ENCODE measurements around the gene PRKAR1B. TPM values are rescaled to one million over a fixed set of nuclear protein-coding genes. Genes with fewer than 3 reads are reported as not detected.

Gene PRKAR1B
- total RNA-seq, 2 experiments from 2014 or later, result 48.7 to 49.9 TPM

DNA sequence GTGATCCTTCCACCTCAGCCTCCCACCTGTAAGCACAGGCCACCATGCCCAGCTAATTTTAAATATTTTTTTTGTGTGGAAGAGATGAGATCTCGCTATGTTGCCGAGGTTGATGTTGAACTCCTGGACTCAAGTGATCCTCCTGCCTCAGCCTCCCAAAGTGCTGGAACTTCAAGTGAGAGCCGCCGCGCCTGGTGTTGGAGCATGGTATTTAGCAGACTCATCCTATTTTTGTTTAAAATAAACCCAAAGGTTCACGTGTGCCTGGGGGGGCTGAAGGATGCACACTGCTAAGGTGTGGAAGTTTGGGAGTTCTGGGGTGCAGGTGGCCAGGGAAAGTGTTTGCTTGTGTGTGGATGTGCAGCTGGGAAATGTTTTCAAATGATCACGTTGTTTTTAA lies 225.6 kb downstream of the PRKAR1B start:
- ChIA-PET POLR2A (no interaction called here), CTCF (no interaction called here)
- no peaks in the 10 kb centered on the region for H3K27me3 Mint-ChIP-seq
- peaks cover 6% of the 10 kb centered on the region for H3K4me1 Mint-ChIP-seq (ENCODE audit: low read depth)
- no peak overlapping the region for H3K4me3 Mint-ChIP-seq
- DNase-seq, result no peak
- no peaks in the 10 kb centered on the region for H3K9me3 Mint-ChIP-seq
- no peak overlapping the region for H3K27ac Mint-ChIP-seq
- intact Hi-C loops (cut with micrococcal nuclease), result no loop called here
- ATAC-seq, result no peak
- H3K36me3 Mint-ChIP-seq (ENCODE audit: low read depth), result peaks cover 13% of the 10 kb centered on the region
- TF ChIP-seq, protein P1, sequence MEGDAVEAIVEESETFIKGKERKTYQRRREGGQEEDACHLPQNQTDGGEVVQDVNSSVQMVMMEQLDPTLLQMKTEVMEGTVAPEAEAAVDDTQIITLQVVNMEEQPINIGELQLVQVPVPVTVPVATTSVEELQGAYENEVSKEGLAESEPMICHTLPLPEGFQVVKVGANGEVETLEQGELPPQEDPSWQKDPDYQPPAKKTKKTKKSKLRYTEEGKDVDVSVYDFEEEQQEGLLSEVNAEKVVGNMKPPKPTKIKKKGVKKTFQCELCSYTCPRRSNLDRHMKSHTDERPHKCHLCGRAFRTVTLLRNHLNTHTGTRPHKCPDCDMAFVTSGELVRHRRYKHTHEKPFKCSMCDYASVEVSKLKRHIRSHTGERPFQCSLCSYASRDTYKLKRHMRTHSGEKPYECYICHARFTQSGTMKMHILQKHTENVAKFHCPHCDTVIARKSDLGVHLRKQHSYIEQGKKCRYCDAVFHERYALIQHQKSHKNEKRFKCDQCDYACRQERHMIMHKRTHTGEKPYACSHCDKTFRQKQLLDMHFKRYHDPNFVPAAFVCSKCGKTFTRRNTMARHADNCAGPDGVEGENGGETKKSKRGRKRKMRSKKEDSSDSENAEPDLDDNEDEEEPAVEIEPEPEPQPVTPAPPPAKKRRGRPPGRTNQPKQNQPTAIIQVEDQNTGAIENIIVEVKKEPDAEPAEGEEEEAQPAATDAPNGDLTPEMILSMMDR (IDR thresholded peaks at IDR 0.05), result no peak

DNA sequence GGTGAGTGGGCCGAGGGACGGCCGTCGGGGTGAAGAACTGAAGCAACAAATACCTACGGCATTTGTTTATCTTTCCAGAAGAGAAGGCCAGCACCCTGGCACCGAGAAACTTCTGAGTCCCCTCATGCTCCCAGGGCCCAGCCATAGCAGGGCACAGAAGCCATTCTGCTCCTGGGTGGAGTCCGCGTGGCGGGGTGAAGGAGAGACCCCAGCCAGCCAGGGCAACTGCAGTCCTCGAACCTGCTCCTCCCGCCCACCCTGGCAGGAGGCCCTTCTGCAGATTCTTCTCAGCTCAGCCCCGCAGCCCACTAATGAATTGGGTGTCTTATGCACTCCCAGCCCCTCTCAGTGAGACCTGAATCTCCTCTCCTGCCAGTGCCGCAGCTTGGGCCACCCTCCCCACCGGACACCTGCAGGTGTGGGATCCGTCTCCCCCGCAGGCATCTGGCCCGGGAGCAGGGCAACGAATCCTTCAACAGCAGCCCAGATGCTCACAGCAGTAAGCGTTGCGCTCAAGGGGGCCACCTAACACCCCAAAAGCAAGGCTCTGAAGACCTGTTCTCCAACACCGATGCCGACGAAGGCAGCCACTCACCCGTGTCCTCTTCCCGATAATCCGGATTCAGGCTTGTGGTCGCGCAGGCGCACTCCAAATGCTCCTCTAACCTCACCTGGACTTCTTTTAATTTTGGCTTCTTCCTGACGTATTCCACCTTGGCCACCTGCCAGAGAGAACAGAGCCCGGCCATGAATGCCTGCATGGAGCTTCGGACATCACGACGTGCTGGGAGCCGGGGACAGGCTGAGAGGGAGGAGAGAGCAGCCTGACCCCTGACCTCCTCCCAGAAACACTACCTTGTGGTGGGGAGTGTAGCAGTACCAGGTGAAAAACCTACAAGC lies 226.3 kb downstream of the PRKAR1B start:
- Mint-ChIP-seq H3K4me1 (ENCODE audit: low read depth) (peaks cover 6% of the 10 kb centered on the region), H3K36me3 (ENCODE audit: low read depth) (peaks cover 13% of the 10 kb centered on the region), H3K27me3 (no peaks in the 10 kb centered on the region), H3K27ac (no peak overlapping the region), H3K9me3 (no peaks in the 10 kb centered on the region), H3K4me3 (no peak overlapping the region)
- intact Hi-C loops (cut with micrococcal nuclease), result no loop called here
- DNase-seq (no peak), ATAC-seq (no peak)
- ChIA-PET CTCF (no interaction called here), POLR2A (no interaction called here)
- TF ChIP-seq, protein P1 (IDR thresholded peaks at IDR 0.05), result no peak

DNA sequence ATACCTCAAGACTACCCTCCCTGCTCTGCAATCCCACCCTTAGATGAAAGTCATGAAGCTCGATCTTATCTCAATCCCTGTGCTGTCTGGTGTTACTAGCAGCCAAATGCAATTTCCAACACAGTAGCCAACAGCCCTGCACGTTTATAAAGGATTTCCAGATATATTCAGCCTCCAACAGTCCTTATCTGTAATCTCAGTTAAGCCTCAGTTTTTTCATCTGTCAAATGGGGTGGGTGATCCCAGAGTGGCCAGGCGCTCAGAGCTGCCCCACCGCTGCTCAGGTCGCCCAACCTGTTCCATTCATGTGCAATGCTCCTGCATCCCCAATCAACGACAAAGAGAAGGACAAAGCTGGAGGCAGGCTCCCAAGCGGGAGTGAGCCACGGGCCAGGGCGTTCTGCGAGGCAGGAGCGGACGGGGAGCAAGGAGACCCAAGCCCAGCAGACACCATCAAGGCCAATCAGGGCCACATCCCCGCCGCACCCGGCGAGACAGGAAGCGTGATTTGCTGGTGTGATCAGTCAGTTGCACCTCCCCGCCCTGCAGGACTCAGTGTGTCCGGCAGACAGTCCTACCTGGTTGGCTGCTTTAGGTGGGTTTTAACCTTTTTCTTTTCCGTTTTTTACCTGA lies 227.1 kb downstream of the PRKAR1B start:
- Mint-ChIP-seq H3K36me3 (ENCODE audit: low read depth) (peaks cover 13% of the 10 kb centered on the region), H3K4me1 (ENCODE audit: low read depth) (peaks cover 6% of the 10 kb centered on the region), H3K27ac (no peak overlapping the region), H3K27me3 (no peaks in the 10 kb centered on the region), H3K9me3 (no peaks in the 10 kb centered on the region), H3K4me3 (no peak overlapping the region)
- TF ChIP-seq, protein P1 (IDR thresholded peaks at IDR 0.05), result no peak
- intact Hi-C loops (cut with micrococcal nuclease), result no loop called here
- ChIA-PET CTCF (no interaction called here), POLR2A (no interaction called here)
- ATAC-seq, result no peak
- no peak for DNase-seq

Other genes with a start within 250 kb of the PRKAR1B start
- 10 to 100 TPM; 16.7 to 18.8 TPM for gene PDGFA, start 207.4 kb downstream of the PRKAR1B start, total RNA-seq
- gene DNAAF5, start 582 bp downstream of the PRKAR1B start, total RNA-seq, result 10 to 100 TPM; 36.4 to 36.8 TPM
- gene SUN1, start 105.2 kb upstream of the PRKAR1B start, total RNA-seq, result 10 to 100 TPM; 71.3 to 71.6 TPM
- 10 to 100 TPM; 20.6 to 31.9 TPM for gene GET4, start 149.3 kb upstream of the PRKAR1B start, total RNA-seq
- 10 to 100 TPM; 34.6 to 40.9 TPM for gene ADAP1, start 227.4 kb upstream of the PRKAR1B start, total RNA-seq
- gene COX19, start 248.3 kb upstream of the PRKAR1B start, total RNA-seq, result 10 to 100 TPM; 15.5 to 18.0 TPM